Ecto neural progenitor cell (in vitro differentiated cells): ENCODE data around the gene EHMT1.

ENCODE experiments used
- DNase-seq: peaks from one replicate; pipeline ENCODE4 v3.0.0-alpha.2; 2018; ENCODE audit warnings: low spot score

The EHMT1 gene

DNA sequence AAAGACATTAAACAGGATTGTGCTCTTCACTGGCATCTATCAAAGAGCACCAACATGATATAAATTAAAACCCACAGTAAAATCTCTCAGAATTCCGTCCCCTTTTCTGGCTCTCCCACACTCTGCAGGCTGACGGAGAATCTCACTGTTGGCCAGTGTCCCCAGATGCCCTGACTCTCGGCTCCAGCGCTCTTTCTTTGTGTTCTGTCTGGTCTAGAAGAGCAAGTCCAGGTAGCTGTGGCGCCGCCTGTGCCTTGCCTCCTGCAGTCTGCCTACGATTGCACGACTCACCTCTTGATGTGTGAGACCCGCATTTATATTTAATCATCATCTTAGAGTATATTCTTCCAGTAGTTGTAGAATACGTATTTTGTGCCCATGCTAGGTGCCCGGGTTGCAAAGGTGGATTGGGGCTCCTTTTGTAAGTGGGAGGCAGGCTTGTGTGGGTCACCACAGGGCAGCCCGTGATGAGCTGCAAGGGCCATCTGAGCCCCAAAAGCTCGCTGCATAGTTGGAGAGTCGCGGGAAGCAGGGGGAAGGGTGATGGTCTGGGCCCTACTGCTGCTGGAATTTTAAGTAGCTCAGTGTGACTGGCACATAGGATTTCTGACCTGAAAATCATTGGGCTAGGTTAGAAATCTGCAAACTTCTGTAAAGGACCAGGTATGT lies 55.6 kb downstream of the EHMT1 start:
- no peak for DNase-seq

DNA sequence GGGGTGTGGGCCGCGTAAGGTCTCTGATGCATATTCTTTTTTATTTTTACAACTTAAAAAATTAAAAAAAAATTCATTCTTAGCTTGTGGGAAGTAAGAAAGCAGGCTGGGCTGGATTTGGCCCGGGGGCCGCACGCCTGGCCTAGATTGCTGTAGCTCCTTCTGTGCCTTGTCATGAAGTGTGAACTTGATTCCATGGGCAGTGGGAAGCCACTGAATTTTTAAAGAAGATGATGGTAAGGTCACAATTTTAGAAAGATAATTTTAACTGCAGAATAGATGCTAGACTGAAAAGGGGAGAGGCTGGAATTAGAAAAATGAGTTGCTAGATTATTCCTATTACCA lies 56.1 kb downstream of the EHMT1 start:
- DNase-seq, result no peak

DNA sequence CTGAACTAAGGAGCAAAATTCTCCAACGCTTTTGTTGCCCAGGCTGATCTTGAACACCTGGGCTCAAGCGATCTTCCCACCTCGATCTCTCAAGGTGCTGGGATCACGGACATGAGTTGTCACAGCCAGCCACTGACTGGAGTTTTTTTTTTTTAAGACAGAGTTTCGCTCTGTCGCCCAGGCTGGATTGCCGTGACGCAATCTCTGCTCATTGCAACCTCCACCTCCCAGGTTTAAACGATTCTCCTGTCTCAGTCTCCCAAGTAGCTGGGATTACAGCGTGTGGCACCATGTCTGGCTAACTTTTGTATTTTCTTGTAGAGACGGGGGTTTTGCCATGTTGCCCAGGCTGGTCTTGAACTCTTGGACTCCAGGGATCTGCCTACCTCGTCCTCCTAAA lies 58.2 kb downstream of the EHMT1 start:
- DNase-seq, result no peak

DNA sequence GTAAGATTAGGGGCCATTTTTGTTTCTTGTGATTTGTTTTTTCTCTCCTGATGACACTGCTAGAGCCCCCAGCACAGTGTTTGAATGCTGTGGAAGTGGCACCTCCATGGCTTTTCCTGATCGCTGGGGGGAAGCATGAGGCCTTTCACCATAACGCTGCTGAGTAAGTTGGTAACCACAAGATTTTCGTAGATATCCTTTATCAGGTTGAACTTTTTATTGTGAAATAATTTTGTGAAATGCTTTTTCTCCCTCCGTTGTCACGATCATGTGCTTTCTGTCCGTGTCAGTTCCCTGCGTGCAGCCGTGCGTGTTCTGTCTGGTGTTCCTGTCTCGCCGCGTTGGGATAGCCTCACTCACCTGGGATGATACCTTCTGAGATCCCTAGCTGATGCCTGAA lies 59.4 kb downstream of the EHMT1 start:
- no peak for DNase-seq

DNA sequence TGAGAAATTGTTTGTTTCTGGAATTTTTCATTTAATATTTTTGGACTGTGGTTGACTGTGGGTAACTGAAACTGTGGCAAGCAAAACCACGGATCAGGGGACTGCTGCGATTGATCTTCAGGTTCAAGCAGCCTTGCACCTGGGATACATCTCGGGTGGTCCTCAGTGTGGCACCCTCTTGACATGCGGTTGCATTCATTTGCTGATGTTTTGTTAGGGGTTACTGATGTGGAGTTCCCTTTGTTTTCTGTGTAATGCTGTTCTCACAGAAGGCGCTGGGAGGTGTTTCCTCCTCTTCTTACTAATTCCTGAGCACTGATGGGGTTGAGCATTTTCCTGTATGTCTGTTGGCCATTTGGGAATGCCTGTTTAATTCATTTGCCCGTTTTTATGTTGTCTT lies 60.4 kb downstream of the EHMT1 start:
- DNase-seq, result no peak

DNA sequence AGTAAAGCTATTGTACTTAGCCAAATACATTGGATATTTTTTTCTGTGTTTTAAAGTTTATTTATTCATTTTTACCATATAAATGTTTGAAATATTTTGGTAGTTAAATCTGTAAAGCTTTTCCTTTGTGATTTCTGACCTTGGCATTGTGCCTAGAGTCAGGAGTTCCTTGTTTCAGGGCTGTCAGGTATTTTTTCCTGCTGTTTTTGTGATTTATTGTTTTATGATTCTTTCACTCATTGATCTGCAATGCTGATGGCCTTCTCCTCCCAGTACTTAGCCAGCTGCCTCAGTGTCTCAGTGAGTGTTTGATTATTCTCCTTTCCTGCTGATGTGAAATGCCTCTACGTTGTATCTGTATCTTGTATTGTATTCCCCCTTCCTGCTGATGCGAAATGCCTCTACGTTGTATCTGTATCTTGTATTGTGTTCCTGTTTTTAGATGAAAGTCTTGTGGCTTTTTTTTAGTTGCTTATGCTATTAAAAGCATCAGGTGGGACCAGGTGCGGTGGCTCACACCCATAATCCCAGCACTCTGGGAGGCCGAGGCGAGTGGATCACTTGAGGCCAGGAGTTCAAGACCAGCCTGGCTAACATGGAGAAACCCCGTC lies 61.0 kb downstream of the EHMT1 start:
- DNase-seq, result no peak

DNA sequence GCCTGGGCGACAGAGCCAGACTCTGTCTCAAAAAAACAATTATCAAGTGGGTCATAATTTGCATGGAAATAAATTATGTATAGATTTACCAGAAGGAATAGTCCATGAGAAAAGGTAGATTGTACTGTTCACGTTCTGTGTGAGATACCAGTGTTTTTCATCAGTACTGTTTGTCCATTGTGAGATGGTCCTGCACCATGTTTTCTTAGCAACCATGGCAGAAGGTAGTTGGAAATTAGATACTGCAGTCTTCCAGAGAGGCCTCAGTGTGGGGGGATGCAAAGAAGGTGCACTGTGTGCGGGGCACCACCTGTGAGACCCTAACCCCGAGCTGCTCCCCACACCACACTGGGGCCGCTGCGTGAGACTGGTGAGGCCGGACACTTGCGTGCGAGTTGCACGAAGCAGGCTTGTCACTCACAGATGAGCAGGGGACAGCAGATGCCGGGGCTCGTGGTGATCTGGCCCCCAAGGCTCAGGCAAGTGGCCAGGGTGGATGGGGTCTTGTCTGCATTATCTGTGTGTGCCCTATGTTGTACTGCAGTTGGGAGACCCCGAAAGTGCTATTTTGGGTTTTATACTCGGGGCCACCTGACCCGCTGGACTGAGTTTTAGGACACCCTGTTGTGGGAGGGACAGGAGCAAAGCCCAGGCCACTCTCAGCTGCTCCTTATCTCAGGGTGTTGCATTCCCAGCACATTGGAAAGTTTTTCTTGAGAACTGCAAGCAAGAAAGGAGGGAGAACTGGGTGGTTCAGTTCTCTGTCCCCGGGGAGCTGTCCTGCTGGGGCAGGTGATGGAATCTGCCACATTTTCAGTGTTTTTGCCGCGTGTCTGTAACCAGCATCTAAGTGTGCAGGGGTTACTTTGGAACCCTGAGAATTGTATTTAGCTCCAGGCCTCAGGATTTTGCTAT lies 61.9 kb downstream of the EHMT1 start:
- DNase-seq, result no peak

DNA sequence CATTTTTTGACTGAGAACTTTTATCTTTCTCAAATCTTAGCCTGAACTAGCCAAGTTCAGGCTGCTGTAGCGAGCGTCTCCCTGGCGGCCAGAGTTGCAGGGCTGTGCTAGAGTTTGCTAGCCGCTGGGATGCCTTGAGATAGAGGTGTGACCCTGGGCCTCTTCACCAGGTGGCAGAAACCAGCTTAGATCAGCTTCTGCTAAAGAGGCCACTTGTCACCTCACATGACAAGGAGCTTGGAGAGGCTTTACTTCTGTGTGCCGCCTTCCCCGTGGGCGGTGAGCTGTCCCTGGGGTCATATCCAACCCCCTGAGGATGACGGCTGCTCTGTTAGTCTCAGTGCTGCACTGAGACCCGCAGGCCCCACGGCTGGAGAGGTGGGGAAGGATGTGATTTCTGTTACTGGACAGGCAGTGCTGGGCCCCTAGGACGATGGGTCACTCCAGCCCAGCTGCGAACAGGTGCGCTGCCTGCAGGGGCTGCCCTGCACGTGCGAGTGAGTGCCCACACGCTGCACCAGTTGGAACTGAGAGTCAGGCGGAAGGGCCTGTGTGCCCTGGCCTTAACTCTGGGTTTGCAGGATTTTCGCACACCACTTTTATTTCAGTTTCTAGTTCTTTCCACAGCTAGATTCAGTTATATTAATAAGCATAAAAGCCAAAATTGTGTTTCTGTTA lies 63.8 kb downstream of the EHMT1 start:
- DNase-seq, result no peak

DNA sequence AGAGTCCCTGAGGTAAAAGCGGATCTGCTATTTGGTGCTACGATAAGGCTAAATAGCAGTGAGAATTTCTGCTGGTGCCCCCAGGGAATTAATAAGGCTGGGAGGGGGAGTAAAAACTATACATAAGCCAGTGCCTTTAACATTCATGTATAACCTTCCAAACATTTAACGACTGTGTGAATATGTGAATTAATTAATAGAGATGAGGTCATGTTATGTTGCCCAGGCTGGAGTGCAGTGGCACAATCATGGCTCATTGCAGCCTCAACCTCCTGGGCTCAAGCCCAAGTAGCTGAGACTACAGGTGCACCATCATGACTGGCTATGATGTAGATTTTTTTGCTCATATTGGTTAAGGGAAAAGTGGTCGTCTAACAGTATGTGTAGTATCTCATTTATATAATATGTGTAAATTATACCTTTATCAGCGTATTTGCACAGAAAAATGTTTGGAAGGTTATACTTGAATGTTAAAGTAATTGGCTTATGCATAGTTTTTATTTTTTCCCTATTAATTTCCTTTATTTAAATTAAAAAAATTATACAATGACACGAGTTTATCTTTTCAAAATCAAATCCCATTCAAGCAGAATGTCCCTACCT lies 64.6 kb downstream of the EHMT1 start:
- DNase-seq, result no peak

DNA sequence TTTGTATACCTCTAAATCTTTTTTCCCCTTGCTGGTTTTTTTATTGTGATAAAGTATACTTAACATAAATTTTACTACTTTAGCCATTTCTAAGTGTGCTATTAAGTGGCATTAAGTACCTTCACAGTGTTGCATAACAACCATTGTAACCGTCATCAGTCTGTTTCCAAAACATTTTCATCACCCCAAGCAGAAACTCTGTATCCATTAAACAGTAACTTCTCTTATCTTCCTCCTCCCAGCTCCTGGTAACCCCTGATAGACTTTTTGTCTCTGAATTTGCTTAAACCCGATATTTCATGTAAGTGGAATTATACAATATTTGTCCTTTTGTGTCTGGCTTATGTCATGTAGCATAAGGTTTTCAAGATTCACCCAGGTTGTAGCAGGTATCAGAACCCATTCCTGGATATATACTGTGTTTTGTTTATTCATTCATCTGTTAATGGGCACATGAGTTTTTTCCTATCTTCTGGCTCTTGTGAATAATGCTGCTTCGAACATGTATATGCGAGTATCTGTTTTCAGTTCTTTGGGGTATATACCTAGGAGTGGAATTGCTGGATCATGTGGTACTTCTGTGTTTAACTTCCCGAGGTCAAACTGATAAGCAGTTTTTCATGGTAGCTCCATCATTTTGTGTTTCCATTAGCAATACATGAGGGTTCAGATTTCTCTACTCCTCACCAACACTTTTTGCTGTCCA lies 66.4 kb downstream of the EHMT1 start:
- no peak for DNase-seq

DNA sequence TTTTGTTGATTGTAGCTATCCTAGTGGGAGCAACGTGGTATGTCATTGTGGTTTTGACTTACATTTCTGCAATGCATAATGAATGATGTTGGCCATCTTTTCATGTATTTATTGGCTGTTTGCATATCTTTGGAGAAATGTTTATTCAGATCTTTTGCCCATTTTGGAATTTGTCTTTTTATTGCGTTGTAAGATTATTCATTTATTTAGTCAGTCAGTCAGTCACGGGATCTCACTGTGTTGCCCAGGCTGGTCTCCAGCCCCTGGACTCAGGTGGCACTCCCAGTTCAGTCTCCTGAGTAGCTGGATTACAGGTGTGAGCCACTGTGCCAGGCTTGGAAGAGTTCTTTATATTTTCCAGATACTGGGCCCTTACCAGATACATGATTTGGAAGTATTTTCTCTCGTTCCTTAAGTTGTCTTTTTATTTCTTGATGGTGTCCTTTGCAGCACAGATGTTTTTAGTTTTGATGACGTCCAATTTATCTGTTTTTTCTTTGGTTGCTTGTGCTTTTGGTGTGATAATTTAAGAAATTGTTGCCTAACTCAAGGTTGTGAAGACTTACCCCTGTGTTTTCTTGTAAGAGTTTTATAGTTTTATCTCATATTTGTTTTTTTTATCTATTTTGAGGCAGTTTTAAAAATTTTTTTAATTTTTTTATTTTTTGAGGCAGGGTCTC lies 67.1 kb downstream of the EHMT1 start:
- DNase-seq, result no peak

DNA sequence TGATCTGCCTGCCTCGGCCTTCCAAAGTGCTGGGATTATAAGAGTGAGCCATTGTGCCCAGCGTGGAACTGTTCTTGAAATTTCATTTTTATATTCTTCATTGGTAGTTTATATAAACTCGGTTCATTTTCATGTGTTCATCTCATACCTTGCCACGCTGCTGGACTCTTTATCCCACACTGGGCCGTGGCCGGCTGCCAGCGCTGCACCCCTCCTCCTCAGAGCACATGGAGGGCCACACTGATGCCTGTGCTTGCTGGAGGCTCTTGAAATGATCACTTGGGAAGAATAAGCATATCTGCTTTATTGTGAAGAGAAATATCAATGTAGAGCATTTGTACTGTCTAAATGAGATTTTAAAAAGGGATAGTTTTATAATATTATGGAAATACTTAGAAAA lies 69.5 kb downstream of the EHMT1 start:
- DNase-seq, result no peak

DNA sequence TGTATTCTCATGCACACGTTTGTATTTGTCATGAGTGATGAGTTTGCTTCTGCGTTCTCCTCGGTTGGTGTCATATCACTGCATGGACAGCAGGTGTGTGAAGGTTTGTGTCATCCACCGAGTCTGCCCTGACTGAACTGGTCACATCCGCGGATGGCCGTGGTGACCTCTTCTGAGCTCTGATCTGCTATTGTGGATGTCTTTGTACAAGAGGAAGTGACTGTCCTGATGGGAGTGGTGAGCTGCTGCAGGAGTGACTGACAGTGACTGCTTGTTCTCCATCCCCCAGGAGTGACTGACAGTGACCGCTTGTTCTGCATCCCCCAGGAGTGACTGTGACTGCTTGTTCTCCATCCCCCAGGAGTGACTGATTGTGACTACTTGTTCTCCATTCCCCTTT lies 69.9 kb downstream of the EHMT1 start:
- DNase-seq, result no peak

DNA sequence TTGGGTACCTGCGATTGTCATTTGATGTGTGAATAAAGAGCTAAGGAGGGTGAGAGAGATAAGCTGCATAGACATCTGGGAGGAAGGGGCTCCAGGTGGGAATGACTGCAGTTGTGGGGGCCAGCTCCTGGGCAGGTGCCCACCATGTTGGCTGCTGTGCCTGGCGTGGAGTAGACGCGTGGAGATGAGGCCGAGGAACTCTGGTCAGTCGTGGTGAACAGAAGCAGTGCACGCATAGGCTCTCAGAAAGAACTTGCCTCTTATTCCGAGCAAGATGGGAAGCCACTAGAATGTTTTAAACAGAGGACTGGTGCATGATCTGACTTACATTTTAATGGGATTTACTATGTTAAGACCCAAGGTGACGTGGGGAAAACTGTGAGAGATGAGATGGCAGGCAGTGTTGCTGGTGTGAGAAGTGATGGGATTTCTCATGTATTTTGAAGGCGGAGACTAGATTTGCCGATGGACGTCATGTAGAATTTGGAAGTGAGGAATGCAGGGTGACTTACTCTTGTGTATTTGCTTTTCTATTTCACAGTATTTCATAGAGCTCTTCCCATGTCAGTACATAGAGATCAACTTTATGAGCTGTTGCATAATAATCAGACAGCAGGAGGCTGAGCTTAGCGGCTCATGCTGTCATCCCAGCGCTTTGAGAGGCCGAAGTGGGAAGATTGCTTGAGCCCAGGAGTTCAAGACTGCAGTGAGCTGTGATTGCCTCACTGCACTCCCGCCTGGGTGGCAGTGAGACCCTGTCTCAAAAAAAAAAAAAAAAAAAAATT lies 71.1 kb downstream of the EHMT1 start:
- DNase-seq, result no peak

DNA sequence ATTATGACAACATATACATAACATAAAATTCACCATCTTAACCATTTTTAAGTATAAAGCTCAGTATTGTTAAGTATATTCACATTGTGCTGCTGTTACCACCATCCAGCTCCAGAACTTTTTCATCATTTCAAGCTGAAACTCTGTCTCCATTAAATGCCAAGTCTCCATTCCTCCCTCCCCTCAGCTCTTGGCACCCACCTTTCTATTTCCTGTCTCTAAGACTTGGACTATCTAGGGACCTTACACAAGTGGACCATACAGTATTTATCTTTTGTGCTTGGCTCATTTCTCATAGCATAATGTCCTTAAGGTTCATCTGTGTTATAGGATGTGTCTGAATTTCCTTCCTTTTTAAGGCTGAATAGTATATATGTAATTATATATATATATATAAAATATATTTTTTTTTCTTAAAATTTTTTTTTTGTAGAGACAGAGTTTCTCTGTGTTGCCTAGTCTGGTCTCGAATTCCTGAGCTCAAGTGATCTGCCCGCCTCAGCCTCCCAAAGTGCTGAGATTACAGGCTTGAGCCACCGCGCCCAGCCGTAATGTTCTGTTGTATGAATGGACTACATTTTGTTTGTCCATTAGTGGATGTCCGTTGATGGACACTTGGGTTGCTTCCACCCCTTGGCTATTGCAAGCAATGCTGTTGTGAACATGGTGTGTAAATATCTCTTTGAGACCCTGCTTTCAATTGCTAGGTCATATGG lies 72.3 kb downstream of the EHMT1 start:
- no peak for DNase-seq

DNA sequence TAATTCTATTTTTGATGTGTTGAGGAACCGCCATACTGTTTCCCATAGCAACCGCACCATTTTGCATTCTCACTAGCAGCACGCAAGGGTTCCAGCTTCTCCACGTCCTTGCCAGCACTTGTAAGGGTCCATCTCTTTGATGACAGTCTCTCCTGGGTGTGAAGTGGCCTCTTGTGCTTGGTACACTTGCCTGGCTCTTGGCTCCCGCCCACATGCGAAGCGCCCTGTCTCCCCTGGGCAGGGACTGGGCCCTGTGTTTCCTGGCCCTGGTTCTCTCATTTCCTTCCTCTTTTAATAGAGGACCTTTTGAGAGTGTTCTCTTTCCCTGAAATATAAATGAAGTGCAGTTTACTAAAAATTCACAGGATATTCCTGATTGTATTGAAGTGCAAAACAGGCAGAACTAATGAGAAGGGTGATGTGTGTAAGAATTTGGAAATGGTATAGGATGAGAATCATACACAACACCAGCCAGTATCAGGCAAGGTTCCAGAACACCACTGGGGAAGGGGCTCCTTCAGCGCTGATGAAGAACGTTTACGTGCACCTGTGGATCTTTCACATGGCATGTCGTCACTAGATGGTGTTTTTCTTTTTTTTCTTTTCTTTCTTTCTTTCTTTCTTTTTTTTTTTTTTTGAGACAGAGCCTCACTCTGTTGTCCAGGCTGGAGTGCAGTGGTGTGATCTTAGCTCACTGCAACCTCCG lies 73.0 kb downstream of the EHMT1 start:
- DNase-seq, result no peak

DNA sequence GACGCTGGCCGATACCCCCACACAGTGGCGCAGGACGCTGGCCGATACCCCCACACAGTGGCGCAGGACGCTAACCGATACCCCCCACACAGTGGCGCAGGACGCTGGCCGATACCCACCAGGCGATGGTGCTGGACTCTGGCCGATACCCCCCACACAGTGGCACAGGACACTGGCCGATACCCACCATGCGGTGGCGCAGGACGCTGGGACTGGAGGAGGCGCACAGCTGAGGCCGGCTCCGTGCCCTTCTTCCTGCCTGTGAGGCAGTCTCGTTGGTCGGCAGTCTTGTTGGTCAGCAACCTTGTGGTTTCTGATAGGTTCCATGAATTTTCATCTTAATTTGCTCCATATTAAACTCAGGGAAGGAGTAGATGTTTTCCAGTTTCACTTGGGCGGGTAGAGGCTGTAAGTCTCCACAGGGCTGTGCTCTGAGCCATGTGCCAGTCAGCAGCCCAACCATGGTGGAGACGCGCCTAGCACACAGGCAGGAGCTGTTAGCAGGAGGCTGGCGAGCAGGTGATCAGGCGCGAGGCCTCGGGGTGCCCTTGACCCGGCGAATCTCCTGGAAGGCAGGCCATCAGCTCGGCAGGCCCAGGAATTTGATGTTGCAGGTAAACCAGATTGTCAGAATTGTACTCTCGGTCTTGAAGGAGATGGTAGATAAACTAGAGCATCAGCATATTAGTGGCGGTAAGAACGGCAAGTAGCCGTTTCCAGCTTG lies 75.6 kb downstream of the EHMT1 start:
- DNase-seq, result no peak
